Measurements from ENCODE around the gene SPRR2A.

SPRR2A gene

GRCh38 chr1:153057375-153057774, at the start of gene SPRR2A:
TSS of gene SPRR2A (minus strand) at chr1:153057512. CDS start at chr1:153056735, 777 bp downstream.
- no peak for TF ChIP-seq CTCF (IDR thresholded peaks at IDR 0.05; ENCODE audit: control extremely low read depth, extremely low read depth, low read depth, missing control alignments)
- ChIA-PET CTCF (interaction anchor here (1.5 to 2.2 kb wide), 3 partner anchors 12 to 17 kb away, joined by 3 to 6 read pairs (median 5); partner anchors contain the start of gene SPRR2B), POLR2A (no interaction called here)
- DNase-seq (ENCODE audit: extremely low spot score), result no peak

GRCh38 chr1:153100245-153100644, 42.9 kb upstream of the SPRR2A start:
- POLR2A ChIA-PET, result no interaction called here
- CTCF ChIA-PET, result no interaction called here

GRCh38 chr1:153099461-153100045, 42.2 kb upstream of the SPRR2A start:
- no peak for TF ChIP-seq CTCF (IDR thresholded peaks at IDR 0.05; ENCODE audit: control extremely low read depth, extremely low read depth, low read depth, missing control alignments)
- no peak for DNase-seq (ENCODE audit: extremely low spot score)
- POLR2A ChIA-PET, result no interaction called here
- CTCF ChIA-PET, result no interaction called here

More at GRCh38 chr1:153100245-153100644, 42.9 kb upstream of the SPRR2A start:
- no peak for DNase-seq (ENCODE audit: extremely low spot score)
- no peak for TF ChIP-seq CTCF (IDR thresholded peaks at IDR 0.05; ENCODE audit: control extremely low read depth, extremely low read depth, low read depth, missing control alignments)

- POLR2A ChIA-PET, result no interaction called here
- no peak for TF ChIP-seq CTCF (IDR thresholded peaks at IDR 0.05; ENCODE audit: control extremely low read depth, extremely low read depth, low read depth, missing control alignments)
- CTCF ChIA-PET, result interaction anchor here (1.4 kb wide), 1 partner anchor 10 kb away, joined by 5 read pairs; no protein-coding TSS in a partner anchor
- DNase-seq (ENCODE audit: extremely low spot score), result no peak
Measured at GRCh38 chr1:153095764-153096163, 38.5 kb upstream of the SPRR2A start.

DNA sequence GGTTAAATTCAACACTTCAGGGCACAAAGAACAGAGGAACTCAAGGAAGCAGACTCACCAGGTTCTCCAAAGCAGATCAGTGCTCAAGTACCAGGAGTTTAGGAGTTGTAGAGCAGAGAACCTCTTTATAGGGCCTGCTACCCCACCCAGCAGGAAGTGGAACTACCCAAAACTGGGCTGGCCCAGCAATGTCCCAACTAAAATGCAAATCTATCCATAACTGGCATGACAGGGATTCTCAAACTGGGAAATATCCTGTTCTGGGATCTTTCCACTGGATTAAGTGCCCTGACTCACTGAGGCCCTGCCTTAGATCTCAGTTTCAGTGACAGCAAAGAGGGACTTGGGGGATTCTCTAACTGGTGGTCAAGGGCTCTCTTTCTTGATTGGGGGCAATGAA, 37.1 kb upstream of the SPRR2A start, which contains the start of gene SPRR2E:
Gene SPRR2E (minus strand): TSS at position 101 of the 400 bp plus-strand sequence. CDS start 775 bp downstream, outside the sequence.
- ChIA-PET POLR2A (no interaction called here), CTCF (no interaction called here)
- TF ChIP-seq CTCF (IDR thresholded peaks at IDR 0.05; ENCODE audit: control extremely low read depth, extremely low read depth, low read depth, missing control alignments), result no peak
- no peak for DNase-seq (ENCODE audit: extremely low spot score)

- no peak for DNase-seq (ENCODE audit: extremely low spot score)
- no peak for TF ChIP-seq CTCF (IDR thresholded peaks at IDR 0.05; ENCODE audit: control extremely low read depth, extremely low read depth, low read depth, missing control alignments)
- CTCF ChIA-PET, result interaction anchor here (0.8 kb wide), 1 partner anchor 11 kb away, joined by 3 read pairs; no protein-coding TSS in a partner anchor
- POLR2A ChIA-PET, result no interaction called here
Measured at GRCh38 chr1:153087652-153088051, 30.3 kb upstream of the SPRR2A start.
